Pancreas (tissue), 10 donors: ENCODE measurements around the gene CDC25C. TPM values are rescaled to one million over a fixed set of nuclear protein-coding genes. Genes with fewer than 3 reads are reported as not detected.
"Not testable (repeated sequence)": the region's sequence is repeated elsewhere in the genome, so short reads cannot be mapped to it uniquely, and the experiment has no call there.

Experiments
- ATAC-seq, 4 donors: fragments of 200-7000 bp; cut with Tn5 transposase; one replicate each; pipeline versions ENCODE4 v1.8.0 to v1.9.1; 2020; ENCODE audit warnings: mild to moderate bottlenecking in 4 of 4, moderate library complexity in 4 of 4
- DNase-seq, 6 donors: peaks; one replicate each; pipeline ENCODE4 v3.0.0-alpha.2; 2020
- FAIRE-seq: peaks from 2 replicates; lab custom pipeline; 2012; peaks lifted over from hg19 to GRCh38; lab: Jason Lieb, UNC
- H3K27ac ChIP-seq, 4 donors: fragments of 200-600 bp; sonication (generic); 1 replicate in 3 of 4; 2 replicates in 1 of 4; pipeline versions ENCODE4 v1.5.0 to v1.8.0; 2020
- H3K27me3 ChIP-seq, 4 donors: fragments of 200-600 bp; one replicate each; pipeline ENCODE4 v1.8.0; 2021
- H3K36me3 ChIP-seq, 3 donors: fragments of 200-600 bp; sonication (generic) in 1 of 3; one replicate each; pipeline versions ENCODE4 v1.5.0 to v1.8.0; 2020 to 2021
- H3K4me1 ChIP-seq, 3 donors: fragments of 200-600 bp; one replicate each; pipeline ENCODE4 v1.8.0; 2021
- H3K4me3 ChIP-seq, 4 donors: fragments of 200-600 bp; sonication (generic) in 2 of 4; one replicate each; pipeline versions ENCODE4 v1.5.0 to v1.8.0; 2020 to 2021
- H3K9me3 ChIP-seq, 4 donors: fragments of 200-600 bp; one replicate each; pipeline ENCODE4 v1.8.0; 2021
- CTCF ChIP-seq, 4 donors: fragments of 200-600 bp; sonication (generic) in 3 of 4; IDR thresholded peaks; one replicate each; pipeline versions ENCODE4 v1.5.0 to v1.8.0; 2021; ENCODE audit warnings: antibody characterized with exemption in 4 of 4
- WGBS, 2 donors: extraction: QIAGEN DNeasy Blood & Tissue Kit; methylation state at CpG; one replicate each; pipeline ENCODE4 v1.1.7; 2013; 5-methylcytosine and 5-hydroxymethylcytosine counted together
- intact Hi-C, 3 donors: fragments of 100-400 bp; cut with DNase I; formaldehyde crosslinking; loops; one replicate each; pipeline versions ENCODE4 v1.11.1 to v1.14.2; 2022
- polyA plus RNA-seq, 2 donors: library from polyadenylated mRNA; stranded (reverse); fragments of 200-250 nt; gene quantifications; one replicate each; pipeline ENCODE4 v1.2.3, GENCODE V29; 2013
- total RNA-seq, 6 donors: library from RNA; stranded (reverse); fragmentation: NEBNext Ultra II Directional in 4 of 6; extraction: Animal tissue kit (Norgen Biotek cat#: 25700) in 4 of 6; gene quantifications; one replicate each; pipeline versions ENCODE4 v1.2.1 to v1.2.4, GENCODE V29; 2021 to 2023
- donor health status: healthy with polysubstance abuse.
- donor health status: DM: no; HTN: no; CAD: no; lungs with moderate emphysema.
- donor health status: DM: no; HTN: no; CAD: no.
- donor health status: control.
- donor health status: control.
- donor health status: Bipolar disorder and iron deficiency.
- donor health status: DM: yes; HTN: yes; CAD: no.
- donor health status: DM: no; HTN: no; CAD: no.
- donor health status: DM: no; HTN: no; CAD: no.
- donor health status: DM: yes; HTN: yes; CAD: no.

Gene CDC25C
- total and polyA plus RNA-seq, 8 donors = 0.09 to 0.19 (median 0.13) TPM; not detected in 4

DNA sequence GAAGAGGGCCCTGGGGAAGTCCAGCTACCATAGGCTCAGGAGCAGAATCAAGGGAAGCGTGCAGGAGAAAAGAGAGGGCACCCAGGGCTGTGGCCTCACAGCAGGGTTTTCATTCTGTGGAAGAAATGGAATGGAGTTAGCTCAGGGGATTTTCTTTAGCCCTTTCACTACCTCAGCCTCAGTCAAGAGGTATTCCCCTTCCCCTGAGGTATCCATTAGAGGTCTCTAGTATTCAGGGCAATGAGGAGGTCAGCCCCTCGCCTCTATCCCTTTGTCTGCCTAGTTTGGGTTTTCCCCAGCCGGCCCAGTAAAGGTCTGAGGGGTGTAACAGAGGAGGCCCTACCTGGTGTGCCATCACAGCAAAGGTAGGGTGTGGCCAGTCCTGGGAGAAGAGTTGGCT lies 78.7 kb downstream of the CDC25C start:
- H3K4me1 ChIP-seq = no peaks in the 10 kb centered on the region
- no peaks in the 10 kb centered on the region for H3K27me3 ChIP-seq
- H3K4me3 ChIP-seq = no peak overlapping the region
- WGBS, 2 donors = 75 to 84% methylated on average over 3 of the region's 3 CpGs
- no peaks in the 10 kb centered on the region for H3K9me3 ChIP-seq
- no peak for TF ChIP-seq CTCF (IDR thresholded peaks at IDR 0.05)
- FAIRE-seq = no peak
- no peak for DNase-seq
- H3K36me3 ChIP-seq = no peaks in the 10 kb centered on the region
- H3K27ac ChIP-seq = no peak overlapping the region
- intact Hi-C loops = no loop called here
- ATAC-seq = no peak

DNA sequence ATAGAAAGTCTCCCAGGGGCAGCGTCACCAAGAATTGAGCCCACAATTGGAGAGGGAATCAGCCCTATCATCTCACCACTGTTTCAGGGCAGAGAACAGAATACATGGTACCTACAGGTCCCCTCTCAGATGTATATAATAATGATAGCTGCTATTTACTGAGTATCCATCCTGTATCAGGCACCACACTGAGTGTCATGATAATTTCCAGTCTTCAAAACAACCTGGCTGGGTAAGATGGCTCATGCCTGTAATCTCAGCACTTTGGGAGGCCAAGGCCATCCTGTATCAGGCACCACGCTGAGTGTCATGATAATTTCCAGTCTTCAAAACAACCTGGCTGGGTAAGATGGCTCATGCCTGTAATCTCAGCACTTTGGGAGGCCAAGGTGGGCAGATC lies 83.8 kb downstream of the CDC25C start:
- H3K4me3 ChIP-seq, FAIRE-seq, ATAC-seq, H3K9me3 ChIP-seq, H3K27ac ChIP-seq, H3K36me3 ChIP-seq, H3K4me1 ChIP-seq, H3K27me3 ChIP-seq, DNase-seq, intact Hi-C loops: not testable (repeated sequence)
- 60 to 72% methylated on average over 2 of the region's 2 CpGs for WGBS, 2 donors

DNA sequence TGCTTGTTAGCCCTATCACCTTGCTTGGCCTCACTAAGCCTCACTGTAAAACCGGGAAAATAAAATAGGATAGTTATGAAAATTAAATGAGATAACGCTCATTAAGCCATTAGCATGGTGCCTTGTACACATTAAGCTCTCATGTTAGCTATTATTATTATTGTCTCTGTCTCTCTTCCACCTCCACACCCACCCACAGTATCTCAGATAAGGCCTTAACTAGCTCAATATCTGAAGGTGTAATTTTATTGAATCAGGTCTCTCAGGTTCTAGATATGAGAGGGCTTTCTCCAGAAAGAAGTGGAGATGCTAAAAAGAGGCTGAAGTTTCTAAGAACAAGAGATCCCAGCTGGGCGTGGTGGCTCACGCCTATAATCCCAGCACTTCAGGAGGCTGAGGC lies 84.8 kb downstream of the CDC25C start:
- Histone ChIP-seq H3K4me1 (no peaks in the 10 kb centered on the region), H3K9me3 (no peaks in the 10 kb centered on the region), H3K27me3 (no peaks in the 10 kb centered on the region), H3K27ac (no peak overlapping the region), H3K36me3 (no peaks in the 10 kb centered on the region), H3K4me3 (no peak overlapping the region)
- ATAC-seq (no peak), DNase-seq (no peak), FAIRE-seq (no peak)
- no peak for TF ChIP-seq CTCF (IDR thresholded peaks at IDR 0.05)
- WGBS, 2 donors = 85 to 91% methylated on average over 4 of the region's 4 CpGs
- intact Hi-C loops = no loop called here

GRCh38 chr5:138246334-138246733 lies 85.3 kb downstream of the CDC25C start:
- FAIRE-seq (no peak), DNase-seq (no peak), ATAC-seq (no peak)
- 76 to 83% methylated on average over 4 of the region's 4 CpGs for WGBS, 2 donors
- H3K4me3 ChIP-seq = no peak overlapping the region
- no peaks in the 10 kb centered on the region for H3K27me3 ChIP-seq
- H3K36me3 ChIP-seq = no peaks in the 10 kb centered on the region
- TF ChIP-seq CTCF (IDR thresholded peaks at IDR 0.05) = no peak
- H3K4me1 ChIP-seq = no peaks in the 10 kb centered on the region
- no peak overlapping the region for H3K27ac ChIP-seq
- H3K9me3 ChIP-seq = no peaks in the 10 kb centered on the region
- intact Hi-C loops = no loop called here

DNA sequence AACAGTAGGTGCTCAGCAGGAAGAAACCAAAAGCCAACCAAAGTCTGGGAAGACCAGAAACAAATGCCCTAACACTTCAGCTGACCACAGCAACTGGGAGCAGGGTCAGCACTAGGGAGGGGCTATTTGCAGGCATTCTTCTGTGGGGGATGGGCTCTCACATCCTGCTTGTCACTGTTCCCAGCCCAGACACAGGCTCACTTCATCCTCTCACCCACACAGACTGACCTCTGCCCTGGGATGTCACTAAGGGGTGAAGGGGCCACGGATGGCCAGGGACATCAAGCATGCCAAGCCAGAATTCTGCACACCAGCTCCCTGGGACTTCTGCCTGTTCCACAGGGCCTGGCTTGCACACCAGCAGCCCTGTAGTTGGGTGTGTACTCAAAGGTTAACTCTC lies 85.9 kb downstream of the CDC25C start:
- intact Hi-C loops = no loop called here

More for the DNA sequence above, 85.9 kb downstream of the CDC25C start:
- H3K36me3 ChIP-seq = no peaks in the 10 kb centered on the region
- ATAC-seq (no peak), DNase-seq (no peak), FAIRE-seq (no peak)
- no peak for TF ChIP-seq CTCF (IDR thresholded peaks at IDR 0.05)
- H3K4me1 ChIP-seq = no peaks in the 10 kb centered on the region
- WGBS, 2 donors = 45 to 70% methylated on average over 1 of the region's 1 CpG
- H3K27me3 ChIP-seq = no peaks in the 10 kb centered on the region
- H3K9me3 ChIP-seq = no peaks in the 10 kb centered on the region
- H3K27ac ChIP-seq = no peak overlapping the region
- no peak overlapping the region for H3K4me3 ChIP-seq
